Measurements from ENCODE around the gene MVB12B. TPM values are rescaled to one million over a fixed set of nuclear protein-coding genes. Genes with fewer than 3 reads are reported as not detected.
A peak's percentile ranks its signal among the peaks of the same experiment; 100 is the strongest.

Gene MVB12B
- total RNA-seq, 1 experiment from 2014 or later = 5.7 TPM

- Mint-ChIP-seq H3K4me3 (peak overlapping the region; percentile 72), H3K9me3 (peaks cover 12% of the 10 kb centered on the region), H3K27me3 (ENCODE audit: low read depth) (peaks cover 14% of the 10 kb centered on the region), H3K36me3 (peaks cover 5% of the 10 kb centered on the region), H3K27ac (no peak overlapping the region), H3K4me1 (peaks cover 12% of the 10 kb centered on the region)
- no peak for TF ChIP-seq CBFB (CRISPR knock-in tag; IDR thresholded peaks at IDR 0.05; ENCODE audit: low read depth)
- no peak for TF ChIP-seq ZNF532 (CRISPR knock-in tag; IDR thresholded peaks at IDR 0.05; ENCODE audit: borderline replicate concordance)
- TF ChIP-seq JUN (CRISPR knock-in tag; IDR thresholded peaks at IDR 0.05) = no peak
- no peak for TF ChIP-seq ZNF138 (CRISPR knock-in tag; conservative IDR thresholded peaks at IDR 0.05)
- TF ChIP-seq CTCF (IDR thresholded peaks at IDR 0.05) = no peak
- no peak for DNase-seq (ENCODE audit: low spot score)
- POLR2A ChIA-PET = interaction anchor here (0.5 kb wide), 1 partner anchor 990 kb away, joined by 5 read pairs; no protein-coding TSS in a partner anchor
- peak; percentile 29 for ATAC-seq
- CTCF ChIA-PET = interaction anchor here (1.0 to 2.4 kb wide), 7 partner anchors 8 to 173 kb away, joined by 3 to 14 read pairs (median 4); no protein-coding TSS in a partner anchor
Observed at GRCh38 chr9:126325821-126326220, 808 bp upstream of the MVB12B start.

- Mint-ChIP-seq H3K27ac (no peak overlapping the region), H3K9me3 (peaks cover 12% of the 10 kb centered on the region)
- TF ChIP-seq HMGXB4 (CRISPR knock-in tag; IDR thresholded peaks at IDR 0.05) (0 out of 2 replicates have a peak, but pooled peaks have one; percentile 27), ZNF532 (CRISPR knock-in tag; IDR thresholded peaks at IDR 0.05; ENCODE audit: borderline replicate concordance) (no peak), ZNF425 (CRISPR knock-in tag; conservative IDR thresholded peaks at IDR 0.05) (no peak), ZNF219 (CRISPR knock-in tag; IDR thresholded peaks at IDR 0.05; ENCODE audit: borderline replicate concordance) (no peak), ELF4 (CRISPR knock-in tag; IDR thresholded peaks at IDR 0.05; ENCODE audit: low read depth) (no peak), ATF2 (CRISPR knock-in tag; IDR thresholded peaks at IDR 0.05; ENCODE audit: borderline replicate concordance, low read depth) (no peak), USF1 (CRISPR knock-in tag; IDR thresholded peaks at IDR 0.05) (peak; percentile 89), USF2 (CRISPR knock-in tag; IDR thresholded peaks at IDR 0.05) (peak; percentile 90), TEAD4 (CRISPR knock-in tag; IDR thresholded peaks at IDR 0.05) (no peak)
Observed at GRCh38 chr9:126327006-126327713, 531 bp downstream of the MVB12B start.

More at GRCh38 chr9:126327006-126327713, 531 bp downstream of the MVB12B start:
- H3K27me3 Mint-ChIP-seq (ENCODE audit: low read depth) = peaks cover 14% of the 10 kb centered on the region
- ATAC-seq = peak; percentile 71
- H3K4me3 Mint-ChIP-seq = peak overlapping the region; percentile 59
- H3K4me1 Mint-ChIP-seq = peaks cover 16% of the 10 kb centered on the region
- H3K36me3 Mint-ChIP-seq = peaks cover 5% of the 10 kb centered on the region
- CTCF ChIA-PET = interaction anchor here (1.0 to 2.4 kb wide), 5 partner anchors 9 to 376 kb away, joined by 3 to 14 read pairs (median 7); no protein-coding TSS in a partner anchor
- POLR2A ChIA-PET = interaction anchor here (0.6 kb wide), 1 partner anchor 38 kb away, joined by 6 read pairs; no protein-coding TSS in a partner anchor
- peak; percentile 32 for DNase-seq (ENCODE audit: low spot score)

Data from WTC11 (cell line).